DMS53 (cell line): ENCODE measurements around the gene BAZ1B.
"Not testable (repeated sequence)": the region's sequence is repeated elsewhere in the genome, so short reads cannot be mapped to it uniquely, and the experiment has no call there.

ENCODE experiments used
- DNase-seq: peaks from one replicate; lab custom pipeline; 2025; lab: John Stamatoyannopoulos, UW

Gene BAZ1B

DNA sequence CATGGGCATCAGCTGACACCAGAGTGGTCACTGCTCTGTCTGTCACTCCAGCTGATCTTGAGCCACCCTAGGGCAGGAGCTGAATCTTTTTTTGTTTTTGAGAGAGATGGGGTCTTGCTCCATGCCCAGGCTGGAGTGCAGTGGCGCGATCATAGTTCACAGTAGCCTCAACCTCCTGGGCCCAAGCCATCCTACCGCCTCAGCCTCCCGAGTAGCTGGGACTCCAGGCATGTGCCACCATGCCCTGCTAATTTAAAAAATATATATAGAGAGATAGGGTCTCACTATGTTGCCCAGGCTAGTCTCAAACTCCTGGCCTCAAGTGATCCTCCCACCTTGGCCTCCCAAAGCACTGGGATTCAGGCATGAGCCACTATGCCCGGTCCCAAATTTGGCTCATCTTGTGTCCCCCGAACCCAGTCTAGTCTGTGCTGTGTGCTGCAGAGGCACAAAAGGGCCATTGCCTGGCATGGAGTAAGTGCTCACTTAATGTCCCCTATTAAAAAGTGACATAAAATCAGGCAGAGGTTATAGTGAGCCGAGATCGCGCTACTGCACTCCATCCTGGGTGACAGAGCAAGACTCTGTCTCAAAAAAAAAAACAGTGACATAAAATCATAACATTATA is 96.6 kb downstream of the BAZ1B start:
- no peak for DNase-seq

- DNase-seq: no peak
These were observed 97.6 kb downstream of the BAZ1B start for GRCh38 chr7:73424489-73424885.

DNA sequence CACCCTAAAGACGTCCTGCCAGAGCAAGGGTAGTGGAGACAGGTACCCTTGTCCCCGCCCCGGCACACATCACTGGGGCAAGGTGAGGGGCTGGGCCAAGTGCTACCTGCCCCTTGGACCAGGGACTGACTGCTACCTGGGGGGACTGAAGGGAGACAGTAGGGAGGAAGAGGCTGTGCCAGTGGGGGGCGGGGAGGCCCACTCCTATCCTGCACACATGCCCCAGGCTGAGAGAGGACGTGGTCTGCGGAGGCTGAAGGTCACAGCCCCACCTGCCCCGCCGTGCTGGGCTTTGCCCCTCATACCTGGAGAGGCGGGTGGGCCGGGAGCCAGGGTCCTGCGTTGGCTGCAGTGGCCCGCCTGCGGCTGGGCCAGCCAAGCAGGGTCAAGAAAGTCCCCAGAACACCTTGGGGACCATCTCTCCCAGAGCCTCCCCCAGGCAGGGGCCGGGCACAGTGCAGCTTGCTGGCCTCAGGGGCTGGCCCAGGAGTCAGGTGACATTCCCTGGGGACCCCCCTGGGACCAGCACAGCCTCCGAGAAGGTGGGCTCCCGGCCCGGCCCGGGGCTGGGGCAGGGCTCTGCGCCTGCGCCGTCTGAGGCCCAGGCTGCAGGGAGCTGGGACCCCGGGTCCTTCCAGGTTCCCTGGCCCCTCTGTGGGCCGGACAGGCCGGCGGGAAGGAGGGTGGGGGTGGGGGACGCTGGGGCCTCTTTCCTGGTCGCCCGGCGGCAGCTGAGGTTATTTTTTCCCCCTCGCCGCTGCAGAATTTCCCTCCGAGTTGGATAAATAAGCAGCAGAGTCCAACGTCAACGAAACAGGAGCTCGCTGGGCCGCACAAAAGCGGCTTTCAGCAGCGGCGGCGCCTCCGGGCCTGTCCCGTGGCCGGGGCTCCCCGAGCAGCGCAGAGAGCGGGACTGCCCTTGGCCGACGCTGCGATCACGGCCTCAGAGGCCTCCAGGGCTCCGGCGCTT is 98.3 kb downstream of the BAZ1B start:
- peak; percentile 61 for DNase-seq

- DNase-seq: peak; percentile 32
These were observed 101.5 kb downstream of the BAZ1B start for GRCh38 chr7:73420610-73421009.

- DNase-seq: peak; percentile 76
These were observed 102.1 kb downstream of the BAZ1B start for GRCh38 chr7:73420016-73420415.

GRCh38 chr7:73418113-73418703 is 103.9 kb downstream of the BAZ1B start:
- DNase-seq: no peak

- DNase-seq: peak; percentile 25
These were observed 111.5 kb downstream of the BAZ1B start for GRCh38 chr7:73410541-73411131.

DNA sequence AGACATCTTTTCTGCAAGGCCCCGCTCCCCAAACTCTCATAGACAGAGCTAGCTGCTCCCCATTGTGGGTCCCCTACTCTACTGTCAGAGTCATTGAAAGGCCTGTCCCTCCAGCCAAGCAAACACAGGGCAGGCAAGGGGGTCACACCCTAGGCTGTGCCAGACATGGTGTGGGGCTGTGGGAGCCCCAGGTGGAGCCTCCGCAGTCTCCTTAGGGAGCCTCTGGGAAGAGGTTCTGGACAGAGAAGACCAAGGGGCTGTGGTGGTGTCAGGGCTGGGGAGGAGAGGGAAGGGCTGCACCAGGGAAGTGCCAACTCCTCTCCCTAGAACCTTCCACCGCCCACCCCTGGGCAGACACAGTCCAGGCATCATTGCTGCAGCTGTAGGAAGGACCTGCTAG is 117.2 kb downstream of the BAZ1B start:
- DNase-seq: not testable (repeated sequence)

GRCh38 chr7:73399185-73400050 is 122.7 kb downstream of the BAZ1B start:
- DNase-seq: peak; percentile 86

- no peak for DNase-seq
These were observed 124.4 kb downstream of the BAZ1B start for GRCh38 chr7:73397521-73398281.

DNA sequence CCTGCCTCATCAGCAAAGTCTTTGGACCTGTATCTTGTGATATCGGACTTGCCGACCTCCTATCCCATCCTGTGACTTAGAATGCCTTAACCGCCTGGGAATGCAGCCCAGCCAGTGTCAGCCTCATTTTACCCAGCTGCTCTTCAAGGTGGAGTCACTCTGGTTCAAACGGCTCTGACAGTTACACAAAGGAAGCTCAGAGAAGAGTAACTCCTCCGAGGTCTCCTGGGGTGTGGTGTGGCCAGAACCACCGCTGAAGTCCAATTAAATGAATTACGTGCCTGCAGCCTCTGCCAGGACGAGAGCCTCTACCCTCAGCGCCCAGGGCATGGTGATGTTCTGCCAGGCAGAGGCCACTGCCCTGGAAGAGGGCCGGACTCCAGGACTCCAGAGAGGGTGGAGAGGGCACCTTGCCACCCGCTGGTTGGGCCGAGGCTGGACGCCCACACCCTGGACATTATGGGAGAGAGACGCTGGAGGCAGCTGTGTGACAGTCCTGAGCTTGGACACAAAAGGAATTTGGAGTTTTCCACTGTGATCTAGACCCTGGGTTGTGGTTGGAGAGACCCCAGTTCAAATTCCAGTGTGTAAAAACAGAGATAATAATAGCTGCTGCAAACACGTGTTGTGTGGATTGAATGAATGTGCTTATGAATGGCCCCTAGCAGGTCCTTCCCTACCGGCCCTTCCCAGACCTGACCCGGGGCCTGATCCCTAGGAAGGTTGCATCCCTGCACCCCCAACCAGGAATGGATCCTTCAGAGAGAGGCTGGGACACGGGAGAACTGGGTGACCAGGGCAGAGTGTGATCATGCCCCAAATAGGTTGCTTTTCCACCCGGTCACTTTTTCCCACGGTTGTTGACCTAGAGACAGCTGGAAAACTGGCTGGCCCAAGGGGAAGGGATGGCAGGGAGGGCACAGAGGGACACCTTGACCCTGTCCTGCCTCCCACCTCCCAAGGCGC is 126.3 kb downstream of the BAZ1B start:
- DNase-seq: no peak

DNA sequence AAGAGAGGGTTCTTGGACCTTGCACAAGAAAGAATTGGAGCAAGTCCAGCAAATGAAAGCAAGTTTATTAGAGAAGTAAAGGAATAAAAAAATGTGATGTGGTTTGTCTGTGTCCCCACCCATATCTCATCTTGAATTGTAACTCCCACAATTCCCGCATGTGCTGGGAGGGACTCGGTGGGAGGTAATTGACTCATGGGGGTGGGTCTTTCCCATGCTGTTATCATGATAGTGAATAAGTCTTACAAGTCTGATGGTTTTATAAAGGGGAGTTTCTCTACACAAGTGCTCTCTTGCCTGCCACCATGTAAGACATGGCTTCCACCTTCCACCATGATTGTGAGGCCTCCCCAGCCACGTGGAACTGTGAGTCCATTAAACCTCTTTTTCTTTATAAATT is 127.7 kb downstream of the BAZ1B start:
- DNase-seq: no peak

GRCh38 chr7:73391396-73391795 is 130.7 kb downstream of the BAZ1B start:
- DNase-seq: no peak
